ENCODE measurements around the gene PDXK. TPM values are rescaled to one million over a fixed set of nuclear protein-coding genes. Genes with fewer than 3 reads are reported as not detected.

The PDXK gene
- total RNA-seq: 51.9 TPM

DNA sequence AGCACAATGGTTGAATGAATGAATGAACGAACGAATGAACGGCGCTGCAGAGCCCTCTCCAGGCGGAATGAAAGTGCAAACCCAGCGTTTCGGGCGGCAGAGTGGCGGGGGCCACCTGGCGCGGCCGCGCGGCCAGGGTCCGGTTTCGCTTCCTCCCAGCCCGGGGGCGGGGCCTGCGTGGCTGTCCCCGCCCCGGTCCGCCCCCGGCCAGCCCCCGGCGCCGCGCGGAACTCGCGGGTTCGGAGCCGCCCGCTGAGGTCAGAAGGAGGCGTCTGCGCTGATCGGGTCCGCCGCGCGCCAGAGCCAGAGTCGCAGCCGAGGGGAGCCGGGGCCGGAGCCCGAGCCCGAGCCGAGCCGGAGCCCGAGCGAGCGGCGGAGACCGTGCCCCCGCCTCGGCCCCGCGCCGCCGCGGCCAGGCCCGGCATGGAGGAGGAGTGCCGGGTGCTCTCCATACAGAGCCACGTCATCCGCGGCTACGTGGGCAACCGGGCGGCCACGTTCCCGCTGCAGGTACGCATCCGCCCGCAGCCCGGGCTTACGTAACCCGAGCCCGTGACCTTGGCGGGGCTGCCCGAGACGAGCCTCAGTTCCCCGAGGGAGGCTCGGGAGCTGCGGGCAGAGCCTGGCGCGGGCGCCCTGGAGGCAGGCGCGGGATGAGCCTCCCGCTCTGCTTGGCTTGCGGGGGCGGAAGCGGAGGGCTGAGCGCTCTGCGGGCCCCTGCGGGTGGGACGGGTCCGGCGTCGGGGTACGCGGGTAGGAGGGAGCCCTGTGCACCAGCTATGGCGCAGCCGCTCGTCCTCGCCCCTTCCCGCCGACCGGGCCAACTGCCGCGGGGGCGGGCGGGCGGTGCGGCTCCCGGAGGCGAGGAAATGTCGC, at the start of gene PDXK:
Gene PDXK, plus strand, starts transcription at position 258 of the 876 bp plus-strand sequence. Its CDS starts 166 bp downstream, at position 424.

GRCh38 chr21:43775795-43776430, 57.0 kb downstream of the PDXK start, which contains the start of gene CSTB:
TSS of gene CSTB (minus strand) at chr21:43776308. CDS start at chr21:43776269, 39 bp downstream.

GRCh38 chr21:43789276-43790009, 70.5 kb downstream of the PDXK start, which contains the start of gene RRP1:
TSS of gene RRP1 (plus strand) at chr21:43789577. CDS start at chr21:43789630, 53 bp downstream.

Small RNA genes within 50 kb of the gene (small RNA-seq; reads per million reads assigned to genes)
- not detected for gene AP001052.1

Other genes with a start within 250 kb of the PDXK start
- gene HSF2BP, start 59.6 kb upstream of the PDXK start, total RNA-seq: 2.5 TPM
- 24.5 TPM for gene RRP1B, start 59.6 kb upstream of the PDXK start, total RNA-seq
- 7.4 TPM for gene CSTB, start 57.2 kb downstream of the PDXK start, total RNA-seq
- gene RRP1, start 70.4 kb downstream of the PDXK start, total RNA-seq: 14.5 TPM
- gene AGPAT3, start 146.1 kb downstream of the PDXK start, total RNA-seq: 35.8 TPM

Data from diencephalon (tissue), 1 donor.